Lower leg skin (tissue), 4 donors: ENCODE data around the gene CDH11. TPM values are rescaled to one million over a fixed set of nuclear protein-coding genes. Genes with fewer than 3 reads are reported as not detected.

Source experiments
- DNase-seq, 2 donors: peaks; one replicate each; pipeline ENCODE4 v3.0.0-alpha.2; 2019; ENCODE audit warnings: low spot score in 2 of 2
- H3K4me3 ChIP-seq: fragments of 200-600 bp; sonication (generic); 2 replicates; pipeline ENCODE4 v1.5.1; 2017; ENCODE audit warnings: mild to moderate bottlenecking, low read depth; ENCODE audit not compliant: poor library complexity, severe bottlenecking
- CTCF ChIP-seq, 3 donors: fragments of 450-650 bp; IDR thresholded peaks; one replicate each; pipeline ENCODE4 v1.5.1; 2016; ENCODE audit warnings: antibody characterized with exemption in 3 of 3, mild to moderate bottlenecking in 3 of 3, moderate library complexity in 2 of 3
- POLR2A ChIP-seq, 2 donors: fragments of 450-650 bp; IDR thresholded peaks; one replicate each; pipeline ENCODE4 v1.6.1; 2016 to 2017; ENCODE audit warnings: antibody characterized with exemption in 2 of 2, mild to moderate bottlenecking in 1 of 2, moderate library complexity in 1 of 2
- WGBS, 2 donors: methylation state at CpG; one replicate each; pipeline ENCODE4 v1.1.5; 2018; 5-methylcytosine and 5-hydroxymethylcytosine counted together
- intact Hi-C: fragments of 100-400 bp; cut with DNase I; formaldehyde crosslinking; loops from one replicate; pipeline ENCODE4 v1.15.0; 2023; ENCODE audit warnings: low total_unique reads
- total RNA-seq, 4 donors: library from RNA; depleted of rRNA; stranded (reverse); fragments of >200 nt; gene quantifications; one replicate each; pipeline ENCODE4 v1.1.0, GENCODE V29; 2016

Gene CDH11
- total RNA-seq, 4 donors from 2014 or later, result 37.4 to 78.8 (median 47.5) TPM

GRCh38 chr16:64948056-64948455 is 173.8 kb downstream of the CDH11 start:
- no peak for TF ChIP-seq POLR2A (IDR thresholded peaks at IDR 0.05)
- no peak for TF ChIP-seq CTCF (IDR thresholded peaks at IDR 0.05)
- no peak overlapping the region for H3K4me3 ChIP-seq
- 56 to 78% methylated on average over 1 of the region's 1 CpG for WGBS, 2 donors
- DNase-seq, result no peak
- intact Hi-C loops, result no loop called here

- no peak overlapping the region for H3K4me3 ChIP-seq
- TF ChIP-seq POLR2A (IDR thresholded peaks at IDR 0.05), result no peak
- TF ChIP-seq CTCF (IDR thresholded peaks at IDR 0.05), result no peak
- intact Hi-C loops, result no loop called here
- 86 to 90% methylated on average over 12 of the region's 12 CpGs for whole genome bisulfite sequencing, 2 donors
- DNase-seq, result no peak
Observed at GRCh38 chr16:64947651-64948050, 174.2 kb downstream of the CDH11 start.

- no peak for DNase-seq
- TF ChIP-seq CTCF (IDR thresholded peaks at IDR 0.05) (no peak), POLR2A (IDR thresholded peaks at IDR 0.05) (no peak)
- 49 to 58% methylated on average over 2 of the region's 2 CpGs for WGBS, 2 donors
- intact Hi-C loops, result no loop called here
- H3K4me3 ChIP-seq, result no peak overlapping the region
Observed at GRCh38 chr16:64933885-64934284, 188.0 kb downstream of the CDH11 start.

GRCh38 chr16:64926476-64926875 is 195.4 kb downstream of the CDH11 start:
- no peak for TF ChIP-seq CTCF (IDR thresholded peaks at IDR 0.05)
- no peak for TF ChIP-seq POLR2A (IDR thresholded peaks at IDR 0.05)
- intact Hi-C loops, result loop anchor here (5.0 kb wide), 1 partner anchor 1919 kb away; no protein-coding TSS in a partner anchor
- no peak for DNase-seq
- WGBS, 2 donors, result 53 to 63% methylated on average over 4 of the region's 4 CpGs
- H3K4me3 ChIP-seq, result no peak overlapping the region

GRCh38 chr16:64925166-64925565 is 196.7 kb downstream of the CDH11 start:
- intact Hi-C loops, result loop anchor here (5.0 kb wide), 1 partner anchor 1918 kb away; no protein-coding TSS in a partner anchor
- peak in 1 of 2 donors; percentile 46 for DNase-seq
- TF ChIP-seq CTCF (IDR thresholded peaks at IDR 0.05) (no peak), POLR2A (IDR thresholded peaks at IDR 0.05) (no peak)
- H3K4me3 ChIP-seq, result no peak overlapping the region

GRCh38 chr16:64924086-64924485 is 197.8 kb downstream of the CDH11 start:
- intact Hi-C loops, result no loop called here

More at GRCh38 chr16:64924086-64924485, 197.8 kb downstream of the CDH11 start:
- 85 to 89% methylated on average over 2 of the region's 2 CpGs for WGBS, 2 donors
- H3K4me3 ChIP-seq, result no peak overlapping the region
- no peak for DNase-seq
- TF ChIP-seq CTCF (IDR thresholded peaks at IDR 0.05) (no peak), POLR2A (IDR thresholded peaks at IDR 0.05) (no peak)
